ENCODE results near the gene TBC1D4.

Gene TBC1D4

GRCh38 chr13:75460644-75461043, 21.3 kb downstream of the TBC1D4 start:
- H3K4me3 ChIP-seq (ENCODE audit: low read depth, low read length) = no peak overlapping the region
- in situ Hi-C loops (cut with HindIII; ENCODE audit: low sequenced_read_pairs) = no loop called here
- no peak for TF ChIP-seq CTCF (IDR thresholded peaks at IDR 0.05; ENCODE audit: low read depth, low read length, missing control alignments)
- no peak for DNase-seq (ENCODE audit: low read depth)

GRCh38 chr13:75458696-75459422, 23.1 kb downstream of the TBC1D4 start:
- TF ChIP-seq CTCF (IDR thresholded peaks at IDR 0.05; ENCODE audit: low read depth, low read length, missing control alignments) = no peak
- DNase-seq (ENCODE audit: low read depth) = no peak
- no peak overlapping the region for H3K4me3 ChIP-seq (ENCODE audit: low read depth, low read length)
- in situ Hi-C loops (cut with HindIII; ENCODE audit: low sequenced_read_pairs) = no loop called here

GRCh38 chr13:75455962-75456361, 26.0 kb downstream of the TBC1D4 start:
- in situ Hi-C loops (cut with HindIII; ENCODE audit: low sequenced_read_pairs) = no loop called here
- DNase-seq (ENCODE audit: low read depth) = no peak
- no peak overlapping the region for H3K4me3 ChIP-seq (ENCODE audit: low read depth, low read length)
- no peak for TF ChIP-seq CTCF (IDR thresholded peaks at IDR 0.05; ENCODE audit: low read depth, low read length, missing control alignments)

GRCh38 chr13:75454497-75454896, 27.5 kb downstream of the TBC1D4 start:
- in situ Hi-C loops (cut with HindIII; ENCODE audit: low sequenced_read_pairs) = no loop called here
- no peak overlapping the region for H3K4me3 ChIP-seq (ENCODE audit: low read depth, low read length)
- TF ChIP-seq CTCF (IDR thresholded peaks at IDR 0.05; ENCODE audit: low read depth, low read length, missing control alignments) = no peak
- no peak for DNase-seq (ENCODE audit: low read depth)

- peak; percentile 27 for DNase-seq (ENCODE audit: low read depth)
- no peak for TF ChIP-seq CTCF (IDR thresholded peaks at IDR 0.05; ENCODE audit: low read depth, low read length, missing control alignments)
- H3K4me3 ChIP-seq (ENCODE audit: low read depth, low read length) = no peak overlapping the region
- in situ Hi-C loops (cut with HindIII; ENCODE audit: low sequenced_read_pairs) = no loop called here
Observed at GRCh38 chr13:75452564-75452963, 29.4 kb downstream of the TBC1D4 start.

- H3K4me3 ChIP-seq (ENCODE audit: low read depth, low read length) = no peak overlapping the region
- in situ Hi-C loops (cut with HindIII; ENCODE audit: low sequenced_read_pairs) = no loop called here
- no peak for DNase-seq (ENCODE audit: low read depth)
- TF ChIP-seq CTCF (IDR thresholded peaks at IDR 0.05; ENCODE audit: low read depth, low read length, missing control alignments) = no peak
Observed at GRCh38 chr13:75447493-75447892, 34.5 kb downstream of the TBC1D4 start.

Data from astrocyte of the cerebellum (primary cell).